MCF 10A (cell line): ENCODE data around the gene MAN1C1. TPM values are rescaled to one million over a fixed set of nuclear protein-coding genes. Genes with fewer than 3 reads are reported as not detected.

ENCODE experiments used
- BruUV-seq: library from RNA; stranded (reverse); fragments of 400-500 nt; replicated peaks from 2 replicates; lab custom pipeline; 2021; lab: Mats Ljungman, UMichigan
- CTCF ChIA-PET: fragments of 300-600 bp; sonication (Branson Sonifier 250); formaldehyde crosslinking; extraction: SDS; loops from one replicate; lab custom pipeline; 2021; ENCODE audit warnings: antibody characterized with exemption, inconsistent platforms; lab: Yijun Ruan, JAX
- POLR2A ChIA-PET: fragments of 300-600, 350-650 bp; sonication (Branson Sonifier 250); formaldehyde crosslinking; extraction: SDS; loops from one replicate; lab custom pipeline; 2020; ENCODE audit warnings: antibody characterized with exemption, inconsistent platforms; lab: Yijun Ruan, JAX
- DNase-seq: peaks from one replicate; pipeline ENCODE4 v3.0.0-alpha.2; 2018; ENCODE audit not compliant: unreplicated experiment
- H3K27ac Mint-ChIP-seq: one replicate; pipeline ENCODE4 v1.8.0; 2022; ENCODE audit warnings: mild to moderate bottlenecking, low read depth, mixed read lengths; ENCODE audit not compliant: unreplicated experiment
- H3K27me3 Mint-ChIP-seq: one replicate; pipeline ENCODE4 v1.8.0; 2022; ENCODE audit warnings: mixed read lengths; ENCODE audit not compliant: insufficient read depth, unreplicated experiment
- H3K36me3 Mint-ChIP-seq: one replicate; pipeline ENCODE4 v1.8.0; 2022; ENCODE audit warnings: mild to moderate bottlenecking, moderate library complexity, mixed read lengths; ENCODE audit not compliant: insufficient read depth, unreplicated experiment
- H3K4me1 Mint-ChIP-seq: one replicate; pipeline ENCODE4 v1.8.0; 2022; ENCODE audit warnings: mixed read lengths; ENCODE audit not compliant: insufficient read depth, unreplicated experiment
- H3K4me3 Mint-ChIP-seq: one replicate; pipeline ENCODE4 v1.8.0; 2022; ENCODE audit warnings: mild to moderate bottlenecking, moderate library complexity, mixed read lengths; ENCODE audit not compliant: unreplicated experiment
- H3K9me3 Mint-ChIP-seq: one replicate; pipeline ENCODE4 v1.8.0; 2022; ENCODE audit warnings: mixed read lengths; ENCODE audit not compliant: unreplicated experiment
- CTCF ChIP-seq: fragments of 200-600 bp; IDR thresholded peaks from one replicate; pipeline ENCODE4 v1.8.0; 2022; ENCODE audit warnings: antibody characterized with exemption, mild to moderate bottlenecking; ENCODE audit not compliant: unreplicated experiment
- intact Hi-C: fragments of 100-400 bp; cut with micrococcal nuclease; formaldehyde crosslinking; loops from 2 replicates; pipeline ENCODE4 v1.14.1; 2022
- total RNA-seq: library from RNA; stranded (reverse); gene quantifications from 2 replicates; pipeline ENCODE4 v1.2.3, GENCODE V29; 2022

The MAN1C1 gene
- total RNA-seq, 1 experiment from 2014 or later = not detected

GRCh38 chr1:25645637-25646400, 29.2 kb downstream of the MAN1C1 start:
- H3K27ac Mint-ChIP-seq = no peak overlapping the region
- H3K36me3 Mint-ChIP-seq = peaks cover 10% of the 10 kb centered on the region
- ChIA-PET POLR2A (no interaction called here), CTCF (interaction anchor here (0.6 to 0.8 kb wide), 2 partner anchors 12 to 147 kb away, joined by 3 read pairs; no protein-coding TSS in a partner anchor)
- BruUV-seq = no TSS peak
- H3K9me3 Mint-ChIP-seq = no peaks in the 10 kb centered on the region
- no peak for TF ChIP-seq CTCF
- intact Hi-C loops = no loop called here
- H3K4me1 Mint-ChIP-seq = no peaks in the 10 kb centered on the region
- H3K4me3 Mint-ChIP-seq = no peak overlapping the region
- peaks cover 85% of the 10 kb centered on the region for H3K27me3 Mint-ChIP-seq
- DNase-seq = no peak

GRCh38 chr1:25647106-25647505, 30.5 kb downstream of the MAN1C1 start:
- CTCF ChIA-PET = no interaction called here
- H3K4me1 Mint-ChIP-seq = no peaks in the 10 kb centered on the region

GRCh38 chr1:25647863-25648262, 31.3 kb downstream of the MAN1C1 start:
- no peaks in the 10 kb centered on the region for H3K9me3 Mint-ChIP-seq
- H3K27me3 Mint-ChIP-seq = peaks cover 65% of the 10 kb centered on the region
- POLR2A ChIA-PET = no interaction called here
- no TSS peak for BruUV-seq
- no peak overlapping the region for H3K27ac Mint-ChIP-seq
- no peak overlapping the region for H3K4me3 Mint-ChIP-seq
- intact Hi-C loops = no loop called here
- no peak for TF ChIP-seq CTCF
- no peak for DNase-seq
- peaks cover 6% of the 10 kb centered on the region for H3K36me3 Mint-ChIP-seq
- H3K4me1 Mint-ChIP-seq = no peaks in the 10 kb centered on the region
- CTCF ChIA-PET = no interaction called here

More at GRCh38 chr1:25647106-25647505, 30.5 kb downstream of the MAN1C1 start:
- POLR2A ChIA-PET = no interaction called here
- Mint-ChIP-seq H3K36me3 (peaks cover 6% of the 10 kb centered on the region), H3K27ac (no peak overlapping the region), H3K9me3 (no peaks in the 10 kb centered on the region), H3K27me3 (peaks cover 73% of the 10 kb centered on the region), H3K4me3 (no peak overlapping the region)
- intact Hi-C loops = no loop called here
- TF ChIP-seq CTCF = no peak
- DNase-seq = no peak
- BruUV-seq = no TSS peak

- no peak for DNase-seq
- Mint-ChIP-seq H3K4me1 (no peaks in the 10 kb centered on the region), H3K36me3 (peaks cover 4% of the 10 kb centered on the region), H3K27ac (no peak overlapping the region), H3K4me3 (no peak overlapping the region), H3K9me3 (no peaks in the 10 kb centered on the region), H3K27me3 (peaks cover 59% of the 10 kb centered on the region)
- POLR2A ChIA-PET = no interaction called here
- TF ChIP-seq CTCF = no peak
- CTCF ChIA-PET = no interaction called here
- intact Hi-C loops = no loop called here
- no TSS peak for BruUV-seq
Observed at GRCh38 chr1:25648681-25649440, 32.3 kb downstream of the MAN1C1 start.
